GM21515 (cell line): ENCODE data around the gene EPHA3.

ENCODE experiments used
- ATAC-seq: cut with Tn5 transposase; IDR thresholded peaks from one replicate; pipeline ENCODE4 v1.9.1; 2021; ENCODE audit not compliant: unreplicated experiment

The EPHA3 gene

GRCh38 chr3:89107461-89108290 lies at the start of gene EPHA3:
EPHA3 (plus strand) TSS chr3:89107621; CDS start chr3:89107749, 128 bp downstream.
- peak; percentile 90 for ATAC-seq

GRCh38 chr3:89058371-89058770 lies 49.0 kb upstream of the EPHA3 start:
- ATAC-seq = no peak

- no peak for ATAC-seq
Measured at GRCh38 chr3:89059211-89059925, 48.1 kb upstream of the EPHA3 start.

- no peak for ATAC-seq
Measured at GRCh38 chr3:89061259-89061658, 46.2 kb upstream of the EPHA3 start.

- no peak for ATAC-seq
Measured at GRCh38 chr3:89067736-89068135, 39.7 kb upstream of the EPHA3 start.

- no peak for ATAC-seq
Measured at GRCh38 chr3:89072642-89073041, 34.8 kb upstream of the EPHA3 start.

- no peak for ATAC-seq
Measured at GRCh38 chr3:89079944-89080343, 27.5 kb upstream of the EPHA3 start.

GRCh38 chr3:89087851-89088250 lies 19.6 kb upstream of the EPHA3 start:
- ATAC-seq = no peak

- ATAC-seq = no peak
Measured at GRCh38 chr3:89098173-89098572, 9.2 kb upstream of the EPHA3 start.

- peak; percentile 99 for ATAC-seq
Measured at GRCh38 chr3:89098964-89099585, 8.3 kb upstream of the EPHA3 start.

GRCh38 chr3:89101251-89101650 lies 6.2 kb upstream of the EPHA3 start:
- ATAC-seq = no peak

- no peak for ATAC-seq
Measured at GRCh38 chr3:89101921-89102320, 5.5 kb upstream of the EPHA3 start.

GRCh38 chr3:89104499-89104898 lies 2.9 kb upstream of the EPHA3 start:
- no peak for ATAC-seq

- no peak for ATAC-seq
Measured at GRCh38 chr3:89105503-89105902, 1.9 kb upstream of the EPHA3 start.

GRCh38 chr3:89108291-89108550 lies 800 bp downstream of the EPHA3 start:
- ATAC-seq = no peak

GRCh38 chr3:89113344-89113743 lies 5.9 kb downstream of the EPHA3 start:
- no peak for ATAC-seq

GRCh38 chr3:89113893-89114840 lies 6.7 kb downstream of the EPHA3 start:
- peak; percentile 89 for ATAC-seq

- no peak for ATAC-seq
Measured at GRCh38 chr3:89114841-89115223, 7.4 kb downstream of the EPHA3 start.

- no peak for ATAC-seq
Measured at GRCh38 chr3:89116476-89116875, 9.1 kb downstream of the EPHA3 start.

- no peak for ATAC-seq
Measured at GRCh38 chr3:89138048-89138447, 30.6 kb downstream of the EPHA3 start.

- ATAC-seq = no peak
Measured at GRCh38 chr3:89139870-89140269, 32.4 kb downstream of the EPHA3 start.
